ENCODE results near the gene PDCD4.

PDCD4 gene

GRCh38 chr10:110842326-110842904 is 29.3 kb upstream of the PDCD4 start:
- DNase-seq (ENCODE audit: low spot score): no peak

GRCh38 chr10:110843031-110843430 is 28.7 kb upstream of the PDCD4 start:
- DNase-seq (ENCODE audit: low spot score): no peak

GRCh38 chr10:110843796-110844616 is 27.7 kb upstream of the PDCD4 start:
- no peak for DNase-seq (ENCODE audit: low spot score)

GRCh38 chr10:110844617-110844881 is 27.2 kb upstream of the PDCD4 start:
- no peak for DNase-seq (ENCODE audit: low spot score)

- DNase-seq (ENCODE audit: low spot score): no peak
Measured at GRCh38 chr10:110845192-110845755, 26.5 kb upstream of the PDCD4 start.

- DNase-seq (ENCODE audit: low spot score): peak; percentile 18
Measured at GRCh38 chr10:110845756-110846620, 25.7 kb upstream of the PDCD4 start.

- no peak for DNase-seq (ENCODE audit: low spot score)
Measured at GRCh38 chr10:110847374-110847773, 24.4 kb upstream of the PDCD4 start.

- no peak for DNase-seq (ENCODE audit: low spot score)
Measured at GRCh38 chr10:110848106-110848505, 23.6 kb upstream of the PDCD4 start.

GRCh38 chr10:110850099-110850498 is 21.6 kb upstream of the PDCD4 start:
- DNase-seq (ENCODE audit: low spot score): no peak

GRCh38 chr10:110851020-110851612 is 20.6 kb upstream of the PDCD4 start:
- no peak for DNase-seq (ENCODE audit: low spot score)

GRCh38 chr10:110852255-110852896 is 19.4 kb upstream of the PDCD4 start:
- peak; percentile 94 for DNase-seq (ENCODE audit: low spot score)

- peak; percentile 11 for DNase-seq (ENCODE audit: low spot score)
Measured at GRCh38 chr10:110852947-110853346, 18.8 kb upstream of the PDCD4 start.

GRCh38 chr10:110853921-110854605 is 17.7 kb upstream of the PDCD4 start:
- no peak for DNase-seq (ENCODE audit: low spot score)

GRCh38 chr10:110857265-110858171 is 14.2 kb upstream of the PDCD4 start:
- no peak for DNase-seq (ENCODE audit: low spot score)

- DNase-seq (ENCODE audit: low spot score): no peak
Measured at GRCh38 chr10:110858297-110858934, 13.3 kb upstream of the PDCD4 start.

GRCh38 chr10:110859206-110859972 is 12.3 kb upstream of the PDCD4 start:
- no peak for DNase-seq (ENCODE audit: low spot score)

- DNase-seq (ENCODE audit: low spot score): no peak
Measured at GRCh38 chr10:110859973-110860376, 11.8 kb upstream of the PDCD4 start.

- peak; percentile 26 for DNase-seq (ENCODE audit: low spot score)
Measured at GRCh38 chr10:110860576-110861241, 11.0 kb upstream of the PDCD4 start.
